GM18870 (cell line): ENCODE data around the gene RFX8.

Experiments
- ATAC-seq: cut with Tn5 transposase; IDR thresholded peaks from one replicate; pipeline ENCODE4 v1.9.1; 2021; ENCODE audit warnings: moderate library complexity; ENCODE audit not compliant: unreplicated experiment

Gene RFX8

GRCh38 chr2:101412092-101412694 is 62.7 kb downstream of the RFX8 start:
- ATAC-seq: no peak

- no peak for ATAC-seq
These were observed 64.2 kb downstream of the RFX8 start for GRCh38 chr2:101410746-101411145.

DNA sequence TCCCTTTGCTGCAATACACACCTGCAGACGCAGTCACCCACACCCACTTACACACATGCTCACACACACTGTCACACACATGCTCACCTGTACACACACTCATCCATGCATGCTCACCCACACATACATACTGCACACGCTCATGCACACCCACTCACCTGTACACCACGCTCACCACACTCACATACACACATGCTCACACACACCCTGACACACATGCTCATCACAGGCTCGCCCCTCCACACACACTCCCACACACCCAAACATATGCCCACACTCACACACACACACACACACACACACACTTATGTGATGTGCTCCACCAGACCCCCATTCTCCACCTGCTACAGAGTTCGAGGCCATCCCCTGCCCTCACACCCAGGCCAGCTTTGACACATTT is 64.8 kb downstream of the RFX8 start:
- ATAC-seq: no peak

DNA sequence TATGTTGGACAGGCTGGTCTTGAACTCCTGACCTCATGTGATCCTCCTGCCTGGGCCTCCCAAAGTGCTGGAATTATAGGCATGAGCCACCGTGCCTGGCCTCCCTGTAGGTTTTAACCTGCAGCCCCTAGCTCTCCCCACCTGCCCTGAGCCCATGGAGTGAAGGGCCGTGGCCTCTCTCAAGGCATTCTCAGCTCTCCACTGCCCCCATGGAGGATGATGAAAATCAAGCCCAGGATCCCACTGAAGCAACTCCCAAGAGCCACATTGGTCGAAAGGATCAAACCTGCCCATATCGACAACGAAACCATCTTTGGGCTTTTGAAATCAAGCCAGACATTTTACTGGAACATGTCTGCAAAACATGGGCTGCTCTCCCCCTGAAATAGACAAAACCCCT is 65.2 kb downstream of the RFX8 start:
- no peak for ATAC-seq

GRCh38 chr2:101408925-101409324 is 66.0 kb downstream of the RFX8 start:
- no peak for ATAC-seq

- ATAC-seq: no peak
These were observed 69.5 kb downstream of the RFX8 start for GRCh38 chr2:101405351-101405899.

GRCh38 chr2:101403745-101404144 is 71.2 kb downstream of the RFX8 start:
- no peak for ATAC-seq

- no peak for ATAC-seq
These were observed 72.3 kb downstream of the RFX8 start for GRCh38 chr2:101402630-101403029.

GRCh38 chr2:101401906-101402305 is 73.0 kb downstream of the RFX8 start:
- no peak for ATAC-seq

DNA sequence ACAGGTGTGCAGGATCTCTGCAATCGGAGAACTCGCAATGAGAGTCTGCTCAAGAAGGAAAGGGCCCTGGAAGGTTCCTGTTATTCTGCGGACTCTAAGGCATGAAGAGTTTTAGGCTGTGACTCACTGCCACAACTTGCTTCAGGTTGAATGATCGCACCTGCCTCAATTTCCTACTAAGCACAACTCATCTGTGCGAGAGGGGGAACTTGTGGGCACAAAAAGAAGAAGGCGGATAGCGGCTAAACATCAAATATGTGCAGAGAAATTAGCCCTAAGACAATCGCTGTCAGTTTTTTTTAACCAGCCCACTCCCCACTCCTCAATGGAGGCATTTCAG is 73.6 kb downstream of the RFX8 start:
- ATAC-seq: no peak

DNA sequence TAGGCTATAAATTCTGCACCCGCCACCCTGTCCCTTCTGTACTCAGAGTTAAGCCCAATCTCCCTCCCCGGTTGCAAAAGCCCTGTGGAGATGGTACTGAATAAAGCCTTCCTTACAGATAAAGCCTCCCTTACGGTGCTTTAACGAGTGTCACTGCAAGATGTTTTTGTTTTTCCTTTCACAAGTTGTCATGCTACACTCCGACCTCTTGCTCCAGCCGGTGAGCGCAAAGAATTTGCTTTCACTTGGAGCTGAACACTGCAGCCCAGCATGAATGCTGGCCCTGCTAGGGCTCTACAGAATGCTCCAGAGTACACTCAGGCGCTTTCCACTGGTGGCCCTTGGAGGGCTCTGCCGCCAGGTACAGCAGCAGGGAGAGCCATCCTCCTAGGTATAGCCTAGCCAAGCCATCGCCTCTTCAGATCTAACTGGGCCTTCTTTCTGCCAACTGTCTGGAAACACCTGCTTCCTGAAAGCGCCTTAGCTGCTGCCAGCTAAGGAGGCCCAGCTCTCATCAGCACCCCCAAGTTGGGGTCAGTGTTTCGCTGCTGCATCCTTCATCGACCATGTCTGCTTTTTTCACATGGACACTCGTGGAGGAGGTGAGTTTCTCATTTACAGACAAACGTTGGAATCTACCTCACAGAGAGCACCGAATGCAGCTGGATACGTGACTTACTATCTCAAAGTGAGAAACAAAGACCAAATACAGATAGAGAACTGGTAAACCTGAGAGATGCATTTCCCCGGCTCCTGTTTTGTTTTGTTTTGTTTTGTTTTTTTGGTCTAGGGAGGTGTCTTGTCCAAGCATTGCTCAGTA is 74.2 kb downstream of the RFX8 start:
- no peak for ATAC-seq

- ATAC-seq: no peak
These were observed 74.9 kb downstream of the RFX8 start for GRCh38 chr2:101400048-101400447.

DNA sequence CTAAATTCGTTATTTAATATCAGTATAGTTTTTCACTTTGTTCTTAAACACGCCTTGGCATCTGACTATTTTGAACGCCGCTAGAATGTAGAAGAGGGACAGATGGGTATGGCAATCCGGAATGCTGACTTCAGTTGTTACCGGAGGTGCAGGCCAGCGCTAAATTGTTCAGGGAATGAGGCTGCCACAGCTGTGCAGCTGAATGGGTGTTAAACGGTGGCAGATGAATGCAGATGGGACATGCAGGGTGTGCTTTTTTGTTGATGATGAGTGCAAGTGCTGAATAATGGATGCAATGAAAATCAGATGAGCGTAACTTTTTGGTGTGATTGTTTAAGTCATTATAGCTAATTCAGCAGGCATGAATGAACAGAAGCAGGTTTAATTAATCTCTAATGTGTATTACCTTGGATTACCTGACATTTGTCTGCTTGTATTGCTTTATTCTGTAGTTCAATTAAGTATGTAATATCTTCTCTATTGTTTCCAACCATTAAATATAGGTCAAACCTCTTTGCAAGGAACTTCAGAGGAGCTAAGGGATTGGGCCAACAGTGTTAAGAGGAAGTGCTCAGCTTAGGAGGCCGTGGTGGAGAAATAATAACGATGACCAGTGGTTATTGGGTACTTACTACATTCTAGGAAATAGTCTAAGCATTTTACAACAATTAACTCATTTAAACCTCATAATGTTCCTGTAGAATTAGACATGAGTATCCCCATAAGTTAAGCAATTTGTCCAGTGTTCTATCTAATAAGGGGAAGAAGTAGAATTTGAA is 75.7 kb downstream of the RFX8 start:
- no peak for ATAC-seq

GRCh38 chr2:101398116-101398821 is 76.6 kb downstream of the RFX8 start:
- ATAC-seq: no peak

DNA sequence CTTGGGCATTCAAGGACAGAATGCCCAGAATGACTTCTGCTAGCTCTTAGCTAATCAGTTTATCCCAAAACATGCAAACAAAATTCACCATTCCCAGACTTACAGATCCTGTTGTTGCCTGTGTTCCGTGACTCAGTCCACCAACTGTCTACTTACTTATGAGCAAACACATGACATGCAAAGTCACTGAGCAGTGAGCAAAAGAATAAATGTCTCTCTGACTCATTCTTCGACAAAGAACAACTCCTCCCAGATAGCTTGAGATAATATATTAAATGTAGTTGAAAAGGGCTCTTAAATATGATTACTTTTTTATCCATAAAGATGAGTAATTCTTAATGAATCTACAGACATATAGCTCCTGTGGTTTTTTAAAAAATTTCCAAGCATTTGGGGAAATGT is 78.6 kb downstream of the RFX8 start:
- ATAC-seq: no peak

GRCh38 chr2:101395545-101396315 is 79.2 kb downstream of the RFX8 start:
- no peak for ATAC-seq

DNA sequence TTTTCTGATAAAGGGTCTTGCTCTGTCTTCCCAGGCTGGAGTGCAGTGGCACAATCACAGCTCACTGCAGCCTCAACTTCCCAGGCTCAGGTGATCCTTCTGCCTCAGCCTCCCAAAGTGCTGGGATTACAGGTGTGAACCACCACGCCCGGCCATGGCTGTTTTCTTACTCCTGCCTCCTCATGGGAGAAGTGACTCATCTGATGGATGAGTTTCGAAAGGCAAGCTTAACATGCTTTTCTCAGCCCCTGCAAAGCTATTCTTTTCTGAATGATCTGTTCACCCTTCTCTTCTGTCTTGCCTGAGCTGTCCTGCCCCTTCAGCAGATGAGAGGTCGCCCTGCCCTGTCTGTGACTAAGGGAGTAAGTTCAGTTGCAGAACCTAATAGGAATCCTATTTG is 86.7 kb downstream of the RFX8 start:
- no peak for ATAC-seq

- no peak for ATAC-seq
These were observed 87.6 kb downstream of the RFX8 start, which contains the start of gene CREG2 for GRCh38 chr2:101387151-101387834. CREG2 (minus strand) TSS chr2:101387503; CDS start chr2:101387457, 46 bp downstream.

DNA sequence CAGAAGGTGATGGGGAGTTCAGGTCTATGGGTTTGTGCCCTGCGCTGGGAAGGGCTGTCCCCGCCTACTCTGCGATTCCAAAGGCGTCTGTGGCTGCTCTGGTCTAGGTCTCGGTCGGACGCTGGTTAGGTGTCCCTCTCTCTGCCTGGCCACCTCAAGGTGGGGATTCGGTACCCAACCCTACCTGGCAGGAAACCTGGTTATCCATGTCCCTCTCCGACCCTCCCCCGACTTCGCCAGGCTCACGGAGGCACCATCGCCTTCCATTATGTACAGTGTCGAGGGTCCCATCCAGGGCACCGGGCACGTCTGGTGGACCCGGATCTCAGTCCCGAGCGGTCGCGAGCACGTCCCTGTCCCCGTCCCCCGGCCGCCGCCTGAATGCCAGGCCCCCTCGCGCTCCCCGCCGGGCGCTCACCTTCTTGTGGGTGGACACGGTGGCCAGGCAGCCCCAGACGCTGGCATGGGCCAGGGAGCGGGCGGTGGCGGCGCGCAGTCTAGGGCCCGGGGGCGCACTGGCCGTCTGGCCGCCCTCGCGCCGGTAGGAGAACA is 88.2 kb downstream of the RFX8 start:
- no peak for ATAC-seq
